A673 (cell line): Measurements from ENCODE around the gene ETV1. TPM values are rescaled to one million over a fixed set of nuclear protein-coding genes. Genes with fewer than 3 reads are reported as not detected.

Experiments
- BruUV-seq: library from RNA; stranded (reverse); fragments of 400-500 nt; replicated peaks from 2 replicates; lab custom pipeline; 2021; lab: Mats Ljungman, UMichigan
- CTCF ChIA-PET: fragments of 300-600 bp; sonication (Branson Sonifier 250); formaldehyde crosslinking; loops from one replicate; lab custom pipeline; 2022; ENCODE audit warnings: antibody characterized with exemption; lab: Charles Lee
- POLR2A ChIA-PET: fragments of 300-600 bp; sonication (Branson Sonifier 250); formaldehyde crosslinking; loops from one replicate; lab custom pipeline; 2022; ENCODE audit warnings: antibody characterized with exemption; ENCODE audit not compliant: low non-redundant PET; lab: Charles Lee
- DNase-seq: peaks from one replicate; pipeline ENCODE4 v3.0.0-alpha.2; 2015; ENCODE audit warnings: low spot score
- H3K27ac ChIP-seq: fragments of 200-600 bp; sonication (generic); 2 replicates; pipeline ENCODE4 v1.5.1; 2016; ENCODE audit warnings: mixed run types, low read depth, mild to moderate bottlenecking, mixed read lengths, antibody characterized with exemption, low read length; ENCODE audit not compliant: poor library complexity, severe bottlenecking
- H3K27me3 ChIP-seq: fragments of 200-600 bp; sonication (generic); replicated peaks from 2 replicates; pipeline ENCODE4 v1.6.1; 2017; ENCODE audit warnings: mixed run types, low read depth, mild to moderate bottlenecking, mixed read lengths, antibody characterized with exemption, low read length; ENCODE audit not compliant: insufficient read depth, poor library complexity
- H3K36me3 ChIP-seq: fragments of 200-600 bp; sonication (generic); 2 replicates; pipeline ENCODE4 v1.6.1; 2016; ENCODE audit warnings: mixed run types, mild to moderate bottlenecking, mixed read lengths, antibody characterized with exemption, low read length; ENCODE audit not compliant: insufficient read depth, poor library complexity, severe bottlenecking
- H3K4me1 ChIP-seq: fragments of 200-600 bp; sonication (generic); 2 replicates; pipeline ENCODE4 v1.6.1; 2017; ENCODE audit warnings: mixed run types, mild to moderate bottlenecking, mixed read lengths, antibody characterized with exemption, low read length; ENCODE audit not compliant: insufficient read depth, poor library complexity, severe bottlenecking
- H3K4me3 ChIP-seq: fragments of 200-600 bp; sonication (generic); 2 replicates; pipeline ENCODE4 v1.5.1; 2016; ENCODE audit warnings: low read depth, mixed run types, mild to moderate bottlenecking, mixed read lengths, low read length; ENCODE audit not compliant: poor library complexity, severe bottlenecking
- H3K9me3 ChIP-seq: fragments of 200-600 bp; sonication (generic); 2 replicates; pipeline ENCODE4 v1.6.1; 2016; ENCODE audit warnings: mixed run types, low read depth, mild to moderate bottlenecking, mixed read lengths, antibody characterized with exemption, low read length; ENCODE audit not compliant: poor library complexity, severe bottlenecking
- CTCF ChIP-seq: fragments of 300-800, 200-600 bp; sonication (generic); conservative IDR thresholded peaks from 2 replicates; pipeline ENCODE4 v1.5.1; 2017; ENCODE audit warnings: low read depth, mild to moderate bottlenecking, antibody characterized with exemption, low read length, moderate library complexity, mixed read lengths
- EZH2 ChIP-seq: fragments of 200-600 bp; sonication (generic); IDR thresholded peaks from 2 replicates; pipeline ENCODE4 v1.6.1; 2017; ENCODE audit warnings: borderline replicate concordance, low read depth, mild to moderate bottlenecking, mixed read lengths, antibody characterized with exemption, low read length; ENCODE audit not compliant: poor library complexity, severe bottlenecking
- intact Hi-C: fragments of 100-400 bp; cut with micrococcal nuclease; formaldehyde crosslinking; loops from one replicate; pipeline ENCODE4 v1.10.0; 2022; ENCODE audit not compliant: unreplicated experiment
- total RNA-seq: library from RNA; stranded (reverse); gene quantifications from 2 replicates; pipeline ENCODE4 v1.2.3, GENCODE V29; 2021

ETV1 gene
- total RNA-seq, 1 experiment from 2014 or later, result 84.1 TPM

- Histone ChIP-seq H3K36me3 (no peaks in the 10 kb centered on the region), H3K27me3 (no peaks in the 10 kb centered on the region), H3K27ac (no peak overlapping the region), H3K9me3 (no peaks in the 10 kb centered on the region), H3K4me1 (no peaks in the 10 kb centered on the region), H3K4me3 (no peak overlapping the region)
- no peak for TF ChIP-seq EZH2
- intact Hi-C loops, result no loop called here
- no TSS peak for BruUV-seq
- ChIA-PET POLR2A (no interaction called here), CTCF (no interaction called here)
- no peak for DNase-seq
Measured at GRCh38 chr7:13998866-13999265, 9.4 kb upstream of the ETV1 start.

- Histone ChIP-seq H3K4me1 (peaks cover 11% of the 10 kb centered on the region), H3K27me3 (no peaks in the 10 kb centered on the region), H3K4me3 (no peak overlapping the region), H3K36me3 (no peaks in the 10 kb centered on the region), H3K9me3 (no peaks in the 10 kb centered on the region), H3K27ac (peak overlapping the region; percentile 91)
- TF ChIP-seq CTCF, result no peak
- no peak for TF ChIP-seq EZH2
- CTCF ChIA-PET, result no interaction called here
- no peak for DNase-seq
- intact Hi-C loops, result no loop called here
- BruUV-seq, result no TSS peak
- POLR2A ChIA-PET, result no interaction called here
Measured at GRCh38 chr7:13992596-13992964, 3.1 kb upstream of the ETV1 start.

- H3K4me1 ChIP-seq, result peaks cover 11% of the 10 kb centered on the region
- no peaks in the 10 kb centered on the region for H3K27me3 ChIP-seq
- peak overlapping the region; percentile 91 for H3K27ac ChIP-seq
- H3K9me3 ChIP-seq, result no peaks in the 10 kb centered on the region
- no peak for DNase-seq
- ChIA-PET CTCF (no interaction called here), POLR2A (no interaction called here)
- no peaks in the 10 kb centered on the region for H3K36me3 ChIP-seq
- intact Hi-C loops, result no loop called here
- peak overlapping the region; percentile 62 for H3K4me3 ChIP-seq
- BruUV-seq, result TSS peak; percentile 96
- TF ChIP-seq EZH2 (no peak), CTCF (no peak)
Measured at GRCh38 chr7:13991791-13992595, 2.5 kb upstream of the ETV1 start.
